GM21423 (cell line): ENCODE data around the gene CDS2.

Source experiments
- ATAC-seq: cut with Tn5 transposase; IDR thresholded peaks from one replicate; pipeline ENCODE4 v1.9.1; 2021; ENCODE audit warnings: mild to moderate bottlenecking, moderate library complexity; ENCODE audit not compliant: unreplicated experiment

Gene CDS2

DNA sequence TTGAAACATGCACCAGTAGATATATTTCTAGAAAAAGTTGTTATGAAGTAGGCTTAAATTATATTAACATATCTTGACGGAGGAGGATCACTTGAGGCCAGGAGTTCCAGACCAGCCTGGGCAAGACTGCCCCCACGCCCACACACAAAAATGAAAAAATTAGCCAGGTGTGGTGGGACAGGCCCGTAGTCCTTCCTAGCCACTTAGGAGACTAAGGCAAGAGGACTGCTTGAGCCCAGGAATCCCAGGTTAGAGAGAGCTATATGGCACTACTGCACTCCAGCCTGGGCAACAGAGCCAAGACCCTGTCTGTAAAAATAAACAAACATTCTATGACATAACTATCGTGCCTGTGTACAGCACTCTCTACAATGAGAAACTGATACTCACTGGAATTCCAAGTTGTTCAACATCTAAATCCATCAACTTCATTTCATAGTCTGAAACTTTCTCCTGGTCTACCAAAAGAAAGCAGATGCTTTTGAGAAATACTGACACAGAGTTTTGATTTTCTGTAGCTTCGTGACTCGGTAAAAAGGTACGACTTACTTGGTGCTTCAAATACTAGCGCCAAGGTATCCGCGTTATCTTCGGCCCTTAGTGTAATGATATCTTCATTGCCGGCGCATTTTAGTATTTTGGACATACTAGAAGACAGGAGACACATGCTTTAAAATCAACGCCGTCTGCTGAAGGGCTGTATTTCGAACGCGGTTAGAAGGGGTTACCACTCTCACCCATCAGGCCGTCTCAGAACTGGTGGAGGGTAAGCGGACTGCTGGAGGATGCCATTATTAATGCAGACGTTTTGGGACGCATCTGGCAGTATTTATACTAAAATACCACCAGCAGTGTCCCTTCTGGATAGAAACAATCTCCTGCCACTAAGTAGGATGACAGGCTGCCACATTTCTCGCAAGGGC, 8.3 kb upstream of the CDS2 start:
- no peak for ATAC-seq

- ATAC-seq = no peak
Measured at GRCh38 chr20:5119143-5119434, 7.7 kb upstream of the CDS2 start.

DNA sequence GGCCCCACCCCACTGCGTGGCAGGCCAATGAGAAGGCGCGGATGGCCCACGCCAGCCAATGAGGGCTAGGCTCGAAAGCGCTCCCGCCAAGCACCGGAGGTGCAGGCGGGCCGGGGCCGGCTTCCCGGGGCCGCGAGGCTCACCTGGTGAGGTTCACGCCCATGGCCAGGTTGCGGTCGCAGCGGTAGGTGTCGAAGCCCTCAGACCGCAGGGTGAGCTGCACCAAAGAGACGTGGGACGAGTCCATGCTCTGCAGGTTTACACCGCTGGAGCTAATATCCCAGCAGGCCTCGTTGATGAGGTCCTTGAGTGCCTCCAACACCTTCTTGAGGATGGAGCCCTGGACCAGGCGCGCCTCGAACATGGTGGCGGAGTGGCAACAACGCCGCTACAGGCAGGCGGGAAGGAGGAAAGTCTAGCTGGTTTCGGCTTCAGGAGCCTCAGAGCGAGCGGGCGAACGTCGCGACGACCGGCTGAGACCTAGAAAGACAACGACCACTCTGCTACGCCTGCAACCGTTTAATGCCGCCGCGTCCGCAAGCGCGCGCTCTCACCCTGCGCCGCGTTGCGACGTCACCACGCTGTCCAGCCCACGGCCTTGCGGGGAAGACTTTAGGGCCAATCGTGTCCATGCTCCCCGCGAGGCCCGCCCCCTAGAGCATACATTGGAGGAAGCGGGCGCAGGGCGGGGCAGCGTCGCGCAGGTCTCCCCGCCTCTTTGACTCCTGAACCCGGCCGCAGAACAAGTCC, 7.2 kb upstream of the CDS2 start, which contains the start of gene PCNA:
Gene PCNA (minus strand): TSS at position 524 of the 750 bp plus-strand sequence. CDS start 160 bp downstream, at position 364.
- ATAC-seq = peak; percentile 94

DNA sequence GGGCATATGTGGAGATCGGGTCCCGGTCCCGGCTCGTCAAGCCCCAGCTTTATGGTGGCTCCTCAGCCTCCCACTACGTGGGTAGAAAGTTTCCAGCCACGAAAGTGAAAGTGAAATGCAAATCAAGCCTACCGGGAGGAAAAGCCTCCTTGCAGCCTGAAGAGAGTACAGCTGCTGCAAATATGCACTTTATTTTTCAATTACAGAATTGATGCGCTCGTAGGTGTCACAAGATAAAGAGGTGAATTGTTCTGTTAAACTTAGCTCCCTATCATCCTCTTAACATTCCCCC, 6.7 kb upstream of the CDS2 start:
- no peak for ATAC-seq

GRCh38 chr20:5122873-5123260, 3.9 kb upstream of the CDS2 start:
- ATAC-seq = no peak

DNA sequence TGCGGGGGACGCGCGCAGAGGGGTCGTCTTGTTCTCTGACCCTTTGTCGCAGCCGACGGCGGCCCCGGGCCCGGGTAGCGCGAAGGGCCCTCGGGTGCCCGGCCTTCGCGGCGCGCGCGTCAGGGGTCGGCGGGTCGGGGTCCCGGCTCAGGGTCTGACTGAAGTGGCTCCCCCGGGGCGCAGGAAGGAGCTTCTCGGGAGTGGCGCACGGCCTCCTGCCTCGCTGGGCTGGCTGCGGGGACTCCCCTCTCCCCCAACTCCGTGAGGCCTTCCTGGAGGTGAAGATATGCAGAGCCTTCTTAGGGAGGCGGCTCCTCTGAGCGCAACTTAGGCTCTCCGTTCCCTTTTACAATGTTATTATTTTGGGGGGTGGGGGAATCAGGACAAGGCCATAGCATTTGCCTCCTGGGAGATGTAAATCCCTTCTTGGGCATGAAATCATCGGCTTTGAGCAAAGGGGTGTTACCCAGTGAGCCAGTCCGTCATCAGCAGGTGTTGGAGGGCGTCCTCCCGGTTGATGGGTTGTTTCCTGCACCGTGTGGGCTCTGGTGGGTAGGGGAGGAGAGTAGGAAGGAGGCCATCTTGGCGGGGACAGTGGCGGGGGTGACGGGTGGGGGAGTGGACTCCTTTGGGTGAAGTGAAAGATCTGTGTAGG, 523 bp downstream of the CDS2 start:
- ATAC-seq = peak; percentile 37

GRCh38 chr20:5127859-5128424, 1.1 kb downstream of the CDS2 start:
- no peak for ATAC-seq

- ATAC-seq = no peak
Measured at GRCh38 chr20:5128886-5129285, 2.1 kb downstream of the CDS2 start.

- no peak for ATAC-seq
Measured at GRCh38 chr20:5131502-5131901, 4.7 kb downstream of the CDS2 start.

DNA sequence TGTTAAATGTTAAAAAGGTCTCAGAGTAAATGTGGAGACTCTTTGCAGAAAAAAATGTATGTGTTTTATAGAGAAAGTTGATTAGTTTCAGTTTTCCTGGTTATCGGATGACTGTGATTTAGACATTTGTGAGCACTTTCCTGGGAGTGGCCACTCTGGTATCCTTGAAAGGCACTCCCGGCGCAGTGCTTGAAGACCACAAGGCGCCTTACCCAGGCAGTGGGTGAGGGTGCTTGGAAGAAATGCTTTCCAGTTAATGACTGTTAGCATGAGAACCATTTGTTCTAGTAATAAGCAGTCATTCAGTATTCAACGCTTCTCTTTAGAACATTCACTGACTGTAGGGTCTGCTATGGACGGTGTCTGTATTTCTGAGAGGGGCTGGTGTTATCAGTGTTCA, 7.2 kb downstream of the CDS2 start:
- ATAC-seq = no peak

DNA sequence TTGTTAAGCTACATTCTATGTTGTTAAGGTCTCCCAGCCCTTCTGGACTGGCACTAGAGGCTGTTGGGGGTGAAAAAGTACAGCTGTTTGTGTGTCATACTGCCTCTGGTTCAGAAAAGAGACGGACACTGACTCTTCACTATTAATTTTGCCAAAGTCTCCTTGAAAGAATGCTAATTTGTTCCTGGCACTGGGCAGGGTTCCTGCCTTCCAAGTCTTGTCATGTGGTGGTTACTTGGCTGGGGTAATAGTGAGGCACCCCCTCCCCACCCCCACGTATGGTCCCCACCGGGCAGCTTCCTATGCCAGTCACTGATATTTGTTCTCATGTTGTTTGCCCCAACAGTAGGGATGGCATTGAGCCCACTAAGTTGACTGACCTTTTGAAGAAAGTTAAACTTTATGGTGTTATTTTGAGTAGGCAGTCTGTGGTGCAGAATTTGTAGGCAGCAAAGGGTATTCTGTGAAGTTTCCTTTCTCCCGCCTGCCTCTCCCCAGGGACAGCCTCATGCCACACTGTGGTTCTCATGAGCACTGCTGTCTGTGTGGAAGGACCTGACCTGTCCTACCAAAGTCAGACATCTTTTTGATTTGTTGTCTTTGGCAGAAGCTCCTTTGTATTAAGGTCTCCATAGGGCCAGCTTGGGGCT, 8.7 kb downstream of the CDS2 start:
- peak; percentile 65 for ATAC-seq

- peak; percentile 42 for ATAC-seq
Measured at GRCh38 chr20:5136096-5136495, 9.3 kb downstream of the CDS2 start.

DNA sequence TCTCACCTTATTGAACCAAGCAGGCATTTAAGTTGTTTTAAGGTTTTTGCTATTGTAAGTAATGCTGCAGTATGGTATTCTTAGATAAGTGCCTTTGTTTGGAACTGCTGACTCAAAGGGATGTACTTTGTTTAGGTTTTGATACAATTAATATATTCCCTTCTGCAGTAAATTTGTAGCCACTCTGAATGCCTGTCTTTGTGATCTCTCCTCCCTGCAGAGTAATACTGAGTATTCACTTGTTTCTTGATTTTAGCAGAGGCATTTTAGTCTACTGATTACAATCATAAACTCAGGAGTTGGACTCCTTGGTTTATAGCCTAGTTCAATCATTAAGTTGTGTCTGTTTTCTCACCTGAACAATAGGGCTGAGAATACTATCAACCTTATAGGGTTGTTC, 13.4 kb downstream of the CDS2 start:
- no peak for ATAC-seq

- ATAC-seq = no peak
Measured at GRCh38 chr20:5141615-5142014, 14.8 kb downstream of the CDS2 start.

DNA sequence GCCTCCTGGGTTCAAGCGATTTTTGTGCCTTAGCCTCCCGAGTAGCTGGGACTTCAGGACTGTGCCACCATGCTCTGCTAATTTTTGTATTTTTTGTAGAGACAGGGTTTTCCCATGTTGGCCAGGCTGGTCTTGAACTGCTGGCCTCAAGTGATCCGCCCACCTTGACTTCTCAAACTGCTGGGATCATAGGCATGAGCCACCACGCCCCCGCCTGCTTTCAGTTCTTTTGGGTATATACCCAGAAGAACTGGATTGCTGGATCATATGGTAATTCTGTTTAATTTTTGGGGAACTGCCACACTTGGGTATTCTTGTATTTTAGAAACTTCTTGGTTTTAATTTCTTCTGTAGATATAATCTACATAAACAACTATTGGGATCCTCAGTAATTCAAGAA, 17.0 kb downstream of the CDS2 start:
- no peak for ATAC-seq

- no peak for ATAC-seq
Measured at GRCh38 chr20:5145365-5146098, 18.7 kb downstream of the CDS2 start.

DNA sequence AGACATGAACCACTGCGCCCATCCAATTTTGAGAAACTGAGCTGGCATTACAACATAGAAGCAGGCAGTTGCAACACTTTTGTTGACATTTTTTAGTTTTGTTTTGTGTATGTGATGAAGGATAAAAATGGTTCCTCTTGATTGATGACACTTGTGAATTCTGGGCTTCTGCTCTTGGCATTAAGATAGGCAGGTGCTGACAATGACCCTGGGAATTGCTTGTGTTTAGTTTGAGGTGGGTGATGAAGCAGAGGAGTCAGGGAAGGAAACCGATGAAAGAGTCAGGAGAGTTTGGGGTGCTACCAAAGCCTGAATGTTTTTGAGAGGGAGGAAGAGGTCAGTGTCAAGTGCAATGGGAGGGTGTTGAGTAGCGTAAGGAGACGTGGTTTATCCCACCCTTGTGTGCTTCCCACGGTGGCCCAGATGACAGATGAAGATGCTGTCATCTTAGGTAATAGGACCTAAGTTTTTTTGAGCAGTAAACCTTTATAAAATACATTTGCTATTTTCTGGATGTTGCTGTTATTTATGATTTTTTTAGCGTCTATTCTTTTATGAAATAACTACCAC, 19.4 kb downstream of the CDS2 start:
- no peak for ATAC-seq

DNA sequence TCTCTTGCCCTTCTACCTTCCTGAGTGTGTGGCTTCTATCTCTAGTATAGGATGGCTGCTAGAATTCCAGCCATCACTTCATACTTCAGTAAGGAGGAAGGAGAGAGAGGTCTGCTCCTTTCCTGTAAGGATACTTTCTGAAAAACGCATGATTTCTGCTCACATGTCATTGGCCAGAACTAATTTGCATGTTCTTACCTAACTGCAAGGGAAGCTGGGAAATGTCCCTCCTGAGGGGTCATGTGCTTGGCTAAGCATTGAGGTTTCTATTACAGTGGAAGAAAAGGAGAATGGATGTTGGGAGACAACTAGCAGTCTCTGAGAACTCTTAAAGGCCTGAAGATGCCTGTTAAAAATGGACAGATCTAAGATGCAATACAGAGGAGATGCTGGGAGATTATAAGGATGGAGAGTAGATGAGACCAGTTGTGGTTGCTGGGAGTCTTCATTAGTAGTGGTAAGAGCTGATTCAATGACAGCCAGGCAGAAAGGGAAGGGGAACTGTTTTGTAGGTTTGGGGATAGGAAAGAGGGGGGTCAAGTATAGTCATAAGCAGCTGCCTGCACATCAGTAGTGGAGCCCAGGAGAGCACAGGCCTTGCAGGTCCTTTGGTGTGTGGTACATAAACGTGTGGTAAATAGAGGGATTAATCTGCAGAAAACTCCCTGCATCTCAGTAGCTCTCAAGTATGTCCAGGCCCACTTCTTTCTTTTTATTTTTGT, 20.2 kb downstream of the CDS2 start:
- ATAC-seq = no peak

- no peak for ATAC-seq
Measured at GRCh38 chr20:5148581-5148980, 21.8 kb downstream of the CDS2 start.

DNA sequence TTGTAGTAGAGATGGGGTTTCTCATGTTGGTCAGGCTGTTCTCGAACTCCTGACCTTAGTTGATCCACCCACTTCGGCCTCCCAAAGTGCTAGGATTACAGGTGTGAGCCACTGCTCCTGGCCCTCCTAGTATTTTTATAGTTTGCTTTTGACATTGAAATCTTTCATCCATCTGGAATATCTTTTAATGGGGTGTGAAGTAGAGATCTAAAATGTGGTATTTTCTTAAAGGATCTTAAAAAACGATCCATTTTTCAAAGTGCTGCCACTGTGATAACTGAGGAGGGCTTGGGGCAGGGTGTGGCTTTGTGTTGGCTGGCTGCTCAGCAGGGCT, 23.1 kb downstream of the CDS2 start:
- ATAC-seq = no peak
